Neural cell (in vitro differentiated cells): ENCODE results near the gene DCAF6. TPM values are rescaled to one million over a fixed set of nuclear protein-coding genes. Genes with fewer than 3 reads are reported as not detected.

Experiments used
- H2AFZ ChIP-seq: fragments of 200-600, 300-800 bp; sonication (generic), shearing (Covaris generic); 2 replicates; pipeline ENCODE4 v1.6.0; 2014; ENCODE audit warnings: low read depth, mild to moderate bottlenecking, antibody characterized with exemption, low read length, moderate library complexity
- H3F3A ChIP-seq: fragments of 200-600 bp; shearing (Covaris generic); 2 replicates; pipeline ENCODE4 v1.6.1; 2016; ENCODE audit warnings: mild to moderate bottlenecking, moderate library complexity, mixed read lengths, antibody characterized with exemption, low read length; ENCODE audit not compliant: insufficient read depth, poor library complexity, severe bottlenecking
- H3K27ac ChIP-seq: fragments of 200-600, 300-800 bp; sonication (generic), shearing (Covaris generic); 2 replicates; pipeline ENCODE4 v1.5.1; 2014; ENCODE audit warnings: mild to moderate bottlenecking, low read length, moderate library complexity
- H3K27me3 ChIP-seq: fragments of 300-800, 200-600 bp; sonication (generic), shearing (Covaris generic); 2 replicates; pipeline ENCODE4 v1.6.0; 2014; ENCODE audit warnings: mild to moderate bottlenecking, low read depth, low read length, moderate library complexity; ENCODE audit not compliant: insufficient read depth
- H3K36me3 ChIP-seq: fragments of 300-800, 200-600 bp; sonication (generic), shearing (Covaris generic); 2 replicates; pipeline ENCODE4 v1.5.1; 2014; ENCODE audit warnings: mild to moderate bottlenecking, antibody characterized with exemption, low read length, moderate library complexity; ENCODE audit not compliant: insufficient read depth
- H3K4me2 ChIP-seq: fragments of 300-800, 200-600 bp; sonication (generic), shearing (Covaris generic); 2 replicates; pipeline ENCODE4 v1.6.0; 2014; ENCODE audit warnings: mild to moderate bottlenecking, low read length
- H3K4me3 ChIP-seq: fragments of 300-800, 200-600 bp; sonication (generic), shearing (Covaris generic); 2 replicates; pipeline ENCODE4 v1.5.1; 2014; ENCODE audit warnings: mild to moderate bottlenecking, low read length, moderate library complexity
- H3K79me2 ChIP-seq: fragments of 200-600 bp; shearing (Covaris generic); replicated peaks from 2 replicates; pipeline ENCODE4 v1.6.0; 2014; ENCODE audit warnings: mild to moderate bottlenecking, low read length, moderate library complexity; ENCODE audit not compliant: insufficient read depth
- H3K9ac ChIP-seq: fragments of 300-800, 200-600 bp; sonication (generic), shearing (Covaris generic); 2 replicates; pipeline ENCODE4 v1.6.1; 2016; ENCODE audit warnings: mild to moderate bottlenecking, low read length, mixed read lengths
- H3K9me2 ChIP-seq: fragments of 200-600 bp; shearing (Covaris generic); 2 replicates; pipeline ENCODE4 v1.6.1; 2016; ENCODE audit warnings: mild to moderate bottlenecking, low read length, mixed read lengths; ENCODE audit not compliant: insufficient read depth
- H3K9me3 ChIP-seq: fragments of 200-600, 300-800 bp; sonication (generic), shearing (Covaris generic); 2 replicates; pipeline ENCODE4 v1.6.1; 2016; ENCODE audit warnings: mild to moderate bottlenecking, mixed run types, low read length, moderate library complexity, mixed read lengths
- H4K20me1 ChIP-seq: fragments of 200-600 bp; shearing (Covaris generic); 2 replicates; pipeline ENCODE4 v1.6.1; 2016; ENCODE audit warnings: mild to moderate bottlenecking, mixed run types; ENCODE audit not compliant: insufficient read depth
- EP300 ChIP-seq: fragments of 450-650 bp; conservative IDR thresholded peaks from 2 replicates; pipeline ENCODE4 v1.6.1; 2014; ENCODE audit warnings: antibody characterized with exemption, mild to moderate bottlenecking, moderate library complexity; ENCODE audit not compliant: poor library complexity, severe bottlenecking
- EZH2 ChIP-seq: fragments of 200-600, 300-800 bp; shearing (Covaris generic), sonication (generic); IDR thresholded peaks from 2 replicates; pipeline ENCODE4 v1.6.1; 2014; ENCODE audit warnings: antibody characterized with exemption, low read length, borderline replicate concordance, mild to moderate bottlenecking; ENCODE audit not compliant: insufficient read depth, poor library complexity, severe bottlenecking
- MXI1 ChIP-seq: fragments of 450-650 bp; conservative IDR thresholded peaks from 2 replicates; pipeline ENCODE4 v1.6.1; 2014; ENCODE audit warnings: antibody characterized with exemption, mild to moderate bottlenecking; ENCODE audit not compliant: poor library complexity, severe bottlenecking
- POLR2AphosphoS5 ChIP-seq: IDR thresholded peaks from 2 replicates; pipeline ENCODE4 v1.6.1; 2012
- RAD21 ChIP-seq: fragments of 450-650 bp; conservative IDR thresholded peaks from 2 replicates; pipeline ENCODE4 v1.6.1; 2014; ENCODE audit warnings: antibody characterized with exemption, mild to moderate bottlenecking, moderate library complexity
- SMC3 ChIP-seq: fragments of 450-650 bp; conservative IDR thresholded peaks from 2 replicates; pipeline ENCODE4 v1.6.1; 2014; ENCODE audit warnings: antibody characterized with exemption, mild to moderate bottlenecking, moderate library complexity; ENCODE audit not compliant: poor library complexity
- TAF1 ChIP-seq: IDR thresholded peaks from 2 replicates; pipeline ENCODE4 v1.6.1; 2012; ENCODE audit warnings: low read depth
- polyA plus RNA-seq: library from polyadenylated mRNA; depleted of rRNA; stranded (reverse); fragments of >200 nt; gene quantifications from 2 replicates; pipeline ENCODE4 v1.2.3, GENCODE V29; 2014
- TF ChIP-seq, protein P1 (sequence below): fragments of 450-650 bp; IDR thresholded peaks from 2 replicates; pipeline ENCODE4 v1.5.1; 2014; ENCODE audit warnings: antibody characterized with exemption, mild to moderate bottlenecking, moderate library complexity; ENCODE audit not compliant: poor library complexity, severe bottlenecking
- TF ChIP-seq, protein P2 (sequence below): IDR thresholded peaks from 2 replicates; pipeline ENCODE4 v1.6.1; 2012; ENCODE audit warnings: borderline replicate concordance

The DCAF6 gene
- polyA plus RNA-seq, 1 donor from 2014 or later, result 44.8 TPM

DNA sequence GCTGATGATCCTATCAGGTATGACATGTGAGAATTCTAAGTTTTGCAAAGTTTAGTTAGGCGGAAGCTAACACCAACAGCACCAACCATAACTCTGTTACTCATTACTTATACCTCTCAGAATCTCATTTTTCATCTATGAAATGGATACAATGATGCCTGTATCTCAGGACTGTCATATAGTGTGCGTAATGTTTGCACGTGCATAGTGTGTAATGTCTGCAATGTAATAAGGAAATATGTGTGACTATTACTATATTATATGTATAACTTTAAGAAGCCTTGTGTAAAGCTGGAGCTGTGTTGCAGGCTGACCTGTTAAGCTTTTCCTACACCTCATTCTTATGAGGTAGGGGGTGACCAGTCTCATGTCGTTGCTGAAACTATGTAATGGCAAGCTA lies 35.6 kb upstream of the DCAF6 start:
- Histone ChIP-seq H3K9ac (no peak overlapping the region), H3K79me2 (no peaks in the 10 kb centered on the region), H3F3A (no peaks in the 10 kb centered on the region), H3K27ac (no peak overlapping the region), H3K4me3 (no peak overlapping the region), H3K36me3 (no peaks in the 10 kb centered on the region), H3K9me2 (no peaks in the 10 kb centered on the region), H4K20me1 (no peaks in the 10 kb centered on the region), H3K9me3 (no peaks in the 10 kb centered on the region), H3K27me3 (no peaks in the 10 kb centered on the region), H2AFZ (no peak overlapping the region), H3K4me2 (no peak overlapping the region)
- TF ChIP-seq, protein P1, sequence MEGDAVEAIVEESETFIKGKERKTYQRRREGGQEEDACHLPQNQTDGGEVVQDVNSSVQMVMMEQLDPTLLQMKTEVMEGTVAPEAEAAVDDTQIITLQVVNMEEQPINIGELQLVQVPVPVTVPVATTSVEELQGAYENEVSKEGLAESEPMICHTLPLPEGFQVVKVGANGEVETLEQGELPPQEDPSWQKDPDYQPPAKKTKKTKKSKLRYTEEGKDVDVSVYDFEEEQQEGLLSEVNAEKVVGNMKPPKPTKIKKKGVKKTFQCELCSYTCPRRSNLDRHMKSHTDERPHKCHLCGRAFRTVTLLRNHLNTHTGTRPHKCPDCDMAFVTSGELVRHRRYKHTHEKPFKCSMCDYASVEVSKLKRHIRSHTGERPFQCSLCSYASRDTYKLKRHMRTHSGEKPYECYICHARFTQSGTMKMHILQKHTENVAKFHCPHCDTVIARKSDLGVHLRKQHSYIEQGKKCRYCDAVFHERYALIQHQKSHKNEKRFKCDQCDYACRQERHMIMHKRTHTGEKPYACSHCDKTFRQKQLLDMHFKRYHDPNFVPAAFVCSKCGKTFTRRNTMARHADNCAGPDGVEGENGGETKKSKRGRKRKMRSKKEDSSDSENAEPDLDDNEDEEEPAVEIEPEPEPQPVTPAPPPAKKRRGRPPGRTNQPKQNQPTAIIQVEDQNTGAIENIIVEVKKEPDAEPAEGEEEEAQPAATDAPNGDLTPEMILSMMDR, result no peak
- TF ChIP-seq RAD21 (no peak), POLR2AphosphoS5 (no peak), TAF1 (no peak), MXI1 (no peak), EP300 (no peak), SMC3 (no peak), EZH2 (no peak)
- TF ChIP-seq, protein P2, sequence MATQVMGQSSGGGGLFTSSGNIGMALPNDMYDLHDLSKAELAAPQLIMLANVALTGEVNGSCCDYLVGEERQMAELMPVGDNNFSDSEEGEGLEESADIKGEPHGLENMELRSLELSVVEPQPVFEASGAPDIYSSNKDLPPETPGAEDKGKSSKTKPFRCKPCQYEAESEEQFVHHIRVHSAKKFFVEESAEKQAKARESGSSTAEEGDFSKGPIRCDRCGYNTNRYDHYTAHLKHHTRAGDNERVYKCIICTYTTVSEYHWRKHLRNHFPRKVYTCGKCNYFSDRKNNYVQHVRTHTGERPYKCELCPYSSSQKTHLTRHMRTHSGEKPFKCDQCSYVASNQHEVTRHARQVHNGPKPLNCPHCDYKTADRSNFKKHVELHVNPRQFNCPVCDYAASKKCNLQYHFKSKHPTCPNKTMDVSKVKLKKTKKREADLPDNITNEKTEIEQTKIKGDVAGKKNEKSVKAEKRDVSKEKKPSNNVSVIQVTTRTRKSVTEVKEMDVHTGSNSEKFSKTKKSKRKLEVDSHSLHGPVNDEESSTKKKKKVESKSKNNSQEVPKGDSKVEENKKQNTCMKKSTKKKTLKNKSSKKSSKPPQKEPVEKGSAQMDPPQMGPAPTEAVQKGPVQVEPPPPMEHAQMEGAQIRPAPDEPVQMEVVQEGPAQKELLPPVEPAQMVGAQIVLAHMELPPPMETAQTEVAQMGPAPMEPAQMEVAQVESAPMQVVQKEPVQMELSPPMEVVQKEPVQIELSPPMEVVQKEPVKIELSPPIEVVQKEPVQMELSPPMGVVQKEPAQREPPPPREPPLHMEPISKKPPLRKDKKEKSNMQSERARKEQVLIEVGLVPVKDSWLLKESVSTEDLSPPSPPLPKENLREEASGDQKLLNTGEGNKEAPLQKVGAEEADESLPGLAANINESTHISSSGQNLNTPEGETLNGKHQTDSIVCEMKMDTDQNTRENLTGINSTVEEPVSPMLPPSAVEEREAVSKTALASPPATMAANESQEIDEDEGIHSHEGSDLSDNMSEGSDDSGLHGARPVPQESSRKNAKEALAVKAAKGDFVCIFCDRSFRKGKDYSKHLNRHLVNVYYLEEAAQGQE, result no peak

DNA sequence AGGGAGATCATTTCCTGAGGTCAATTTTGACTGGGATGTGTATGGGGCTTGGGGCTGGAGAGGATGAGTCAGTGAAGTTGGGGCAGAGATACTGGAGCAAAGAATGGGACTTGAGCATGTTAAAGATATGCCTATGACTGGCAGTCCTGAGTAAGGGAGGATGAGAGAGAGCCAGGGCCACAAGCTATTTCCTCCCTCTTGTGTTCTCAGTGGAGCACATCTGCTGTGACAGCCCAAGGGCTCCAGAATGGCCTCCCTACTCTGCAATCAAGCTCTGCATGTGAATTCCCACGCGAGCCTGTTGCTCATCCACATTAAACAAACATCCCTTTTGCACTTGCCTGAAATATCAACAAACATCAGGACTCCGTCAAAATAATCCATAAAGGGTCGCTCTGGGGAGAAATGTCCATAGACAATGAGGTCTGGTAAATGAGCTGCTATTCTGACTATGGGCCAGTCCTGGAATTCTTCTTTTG lies 31.8 kb upstream of the DCAF6 start:
- Histone ChIP-seq H3K27me3 (no peaks in the 10 kb centered on the region), H3K4me3 (no peak overlapping the region), H4K20me1 (no peaks in the 10 kb centered on the region), H2AFZ (no peak overlapping the region), H3F3A (no peaks in the 10 kb centered on the region), H3K79me2 (no peaks in the 10 kb centered on the region), H3K4me2 (no peak overlapping the region), H3K9me3 (no peaks in the 10 kb centered on the region), H3K9me2 (no peaks in the 10 kb centered on the region), H3K36me3 (no peaks in the 10 kb centered on the region), H3K9ac (no peak overlapping the region), H3K27ac (no peak overlapping the region)
- TF ChIP-seq, protein P2, result no peak
- TF ChIP-seq TAF1 (no peak), POLR2AphosphoS5 (no peak)
